Stimulated activated CD8-positive, alpha-beta memory T cell treated with anti-CD3 and anti-CD28 coated beads, Interleukin-15, amount 100 ng/mL, for 48 hours (primary cell): ENCODE data around the gene MZT2B.
"Not testable (repeated sequence)": the region's sequence is repeated elsewhere in the genome, so short reads cannot be mapped to it uniquely, and the experiment has no call there.

Experiments used
- DNase-seq, 2 donors: peaks; one replicate each; pipeline ENCODE4 v3.0.0-alpha.2; 2020; ENCODE audit warnings: low read depth in 2 of 2

MZT2B gene

GRCh38 chr2:130180404-130181324 lies 1.4 kb upstream of the MZT2B start:
- DNase-seq: not testable (repeated sequence)

- peak; percentile 95 to 96 for DNase-seq
Observed at GRCh38 chr2:130181325-130181879, 660 bp upstream of the MZT2B start, which contains the start of gene SMPD4. TSS of gene SMPD4 (minus strand) at chr2:130181602. CDS start at chr2:130176592, 5,010 bp downstream.

- DNase-seq: not testable (repeated sequence)
Observed at GRCh38 chr2:130182826-130183511, 907 bp downstream of the MZT2B start.

GRCh38 chr2:130183512-130184373 lies 1.7 kb downstream of the MZT2B start:
- DNase-seq: no peak

- no peak for DNase-seq
Observed at GRCh38 chr2:130185436-130185835, 3.4 kb downstream of the MZT2B start.

GRCh38 chr2:130185896-130186295 lies 3.8 kb downstream of the MZT2B start:
- no peak for DNase-seq

GRCh38 chr2:130186391-130186790 lies 4.3 kb downstream of the MZT2B start:
- DNase-seq: no peak

GRCh38 chr2:130187268-130187667 lies 5.2 kb downstream of the MZT2B start:
- no peak for DNase-seq

GRCh38 chr2:130187859-130188792 lies 6.1 kb downstream of the MZT2B start:
- not testable (repeated sequence) for DNase-seq

GRCh38 chr2:130188958-130189357 lies 6.9 kb downstream of the MZT2B start:
- not testable (repeated sequence) for DNase-seq

GRCh38 chr2:130190237-130190636 lies 8.2 kb downstream of the MZT2B start:
- no peak for DNase-seq

- not testable (repeated sequence) for DNase-seq
Observed at GRCh38 chr2:130191319-130191718, 9.3 kb downstream of the MZT2B start.

GRCh38 chr2:130192451-130192850 lies 10.4 kb downstream of the MZT2B start:
- not testable (repeated sequence) for DNase-seq

GRCh38 chr2:130193824-130194223 lies 11.8 kb downstream of the MZT2B start:
- DNase-seq: not testable (repeated sequence)

GRCh38 chr2:130195089-130195635 lies 13.1 kb downstream of the MZT2B start:
- DNase-seq: not testable (repeated sequence)

GRCh38 chr2:130196052-130196451 lies 14.0 kb downstream of the MZT2B start:
- not testable (repeated sequence) for DNase-seq

GRCh38 chr2:130198343-130198742 lies 16.3 kb downstream of the MZT2B start, which contains the start of gene TUBA3E:
TSS of gene TUBA3E (minus strand) at chr2:130198439. CDS start at chr2:130198360, 79 bp downstream.
- no peak for DNase-seq

- not testable (repeated sequence) for DNase-seq
Observed at GRCh38 chr2:130202518-130202917, 20.5 kb downstream of the MZT2B start.

- not testable (repeated sequence) for DNase-seq
Observed at GRCh38 chr2:130203150-130203549, 21.1 kb downstream of the MZT2B start.

GRCh38 chr2:130207051-130207450 lies 25.0 kb downstream of the MZT2B start:
- DNase-seq: not testable (repeated sequence)
